ENCODE data around the gene RAB32.
"Not testable (repeated sequence)": the region's sequence is repeated elsewhere in the genome, so short reads cannot be mapped to it uniquely, and the experiment has no call there.

Gene RAB32

GRCh38 chr6:146543211-146543939, at the start of gene RAB32:
Gene RAB32, plus strand, starts transcription at chr6:146543833. Its CDS starts 39 bp downstream, at chr6:146543872.
- no peak for DNase-seq (ENCODE audit: low read depth in 2 of 2)

- no peak for DNase-seq (ENCODE audit: low read depth in 2 of 2)
Measured at GRCh38 chr6:146498309-146498708, 45.3 kb upstream of the RAB32 start.

- no peak for DNase-seq (ENCODE audit: low read depth in 2 of 2)
Measured at GRCh38 chr6:146503096-146503495, 40.5 kb upstream of the RAB32 start.

GRCh38 chr6:146515212-146515611, 28.4 kb upstream of the RAB32 start:
- DNase-seq (ENCODE audit: low read depth in 2 of 2), result no peak

- DNase-seq (ENCODE audit: low read depth in 2 of 2), result no peak
Measured at GRCh38 chr6:146526192-146526591, 17.4 kb upstream of the RAB32 start.

- no peak for DNase-seq (ENCODE audit: low read depth in 2 of 2)
Measured at GRCh38 chr6:146532702-146533101, 10.9 kb upstream of the RAB32 start.

GRCh38 chr6:146542881-146543210, 787 bp upstream of the RAB32 start:
- DNase-seq (ENCODE audit: low read depth in 2 of 2), result no peak

GRCh38 chr6:146543940-146544615, 445 bp downstream of the RAB32 start:
- no peak for DNase-seq (ENCODE audit: low read depth in 2 of 2)

GRCh38 chr6:146544616-146545182, 1.1 kb downstream of the RAB32 start:
- no peak for DNase-seq (ENCODE audit: low read depth in 2 of 2)

GRCh38 chr6:146545581-146545980, 1.9 kb downstream of the RAB32 start:
- no peak for DNase-seq (ENCODE audit: low read depth in 2 of 2)

GRCh38 chr6:146546443-146547043, 2.9 kb downstream of the RAB32 start:
- DNase-seq (ENCODE audit: low read depth in 2 of 2), result no peak

- no peak for DNase-seq (ENCODE audit: low read depth in 2 of 2)
Measured at GRCh38 chr6:146547889-146548288, 4.3 kb downstream of the RAB32 start.

- no peak for DNase-seq (ENCODE audit: low read depth in 2 of 2)
Measured at GRCh38 chr6:146548898-146549374, 5.3 kb downstream of the RAB32 start.

- no peak for DNase-seq (ENCODE audit: low read depth in 2 of 2)
Measured at GRCh38 chr6:146550911-146551310, 7.3 kb downstream of the RAB32 start.

GRCh38 chr6:146551545-146551944, 7.9 kb downstream of the RAB32 start:
- no peak for DNase-seq (ENCODE audit: low read depth in 2 of 2)

- no peak for DNase-seq (ENCODE audit: low read depth in 2 of 2)
Measured at GRCh38 chr6:146553377-146554135, 9.9 kb downstream of the RAB32 start.

- DNase-seq (ENCODE audit: low read depth in 2 of 2), result no peak
Measured at GRCh38 chr6:146560607-146561006, 17.0 kb downstream of the RAB32 start.

GRCh38 chr6:146566661-146567060, 23.0 kb downstream of the RAB32 start:
- DNase-seq (ENCODE audit: low read depth in 2 of 2), result not testable (repeated sequence)

GRCh38 chr6:146568619-146569018, 25.0 kb downstream of the RAB32 start:
- not testable (repeated sequence) for DNase-seq (ENCODE audit: low read depth in 2 of 2)

GRCh38 chr6:146574211-146574610, 30.6 kb downstream of the RAB32 start:
- no peak for DNase-seq (ENCODE audit: low read depth in 2 of 2)

GRCh38 chr6:146578054-146578453, 34.4 kb downstream of the RAB32 start:
- no peak for DNase-seq (ENCODE audit: low read depth in 2 of 2)

GRCh38 chr6:146581968-146582367, 38.3 kb downstream of the RAB32 start:
- no peak for DNase-seq (ENCODE audit: low read depth in 2 of 2)
